NCI-H187 (cell line): ENCODE data around the gene LRRC18.

Experiments used
- DNase-seq, 2 experiments: peaks; one replicate each; lab custom pipeline; 2025; lab: John Stamatoyannopoulos, UW

LRRC18 gene

GRCh38 chr10:48946332-48946731 lies 6.7 kb upstream of the LRRC18 start:
- no peak for DNase-seq

GRCh38 chr10:48945441-48946130 lies 5.9 kb upstream of the LRRC18 start:
- peak in 1 of 2 experiments; percentile 6 for DNase-seq

- DNase-seq: no peak
These were observed 4.5 kb upstream of the LRRC18 start for GRCh38 chr10:48944171-48944570.

GRCh38 chr10:48943096-48943495 lies 3.5 kb upstream of the LRRC18 start:
- DNase-seq: no peak

- no peak for DNase-seq
These were observed 1.9 kb upstream of the LRRC18 start for GRCh38 chr10:48941427-48942075.

- no peak for DNase-seq
These were observed 1.3 kb upstream of the LRRC18 start for GRCh38 chr10:48940958-48941357.

GRCh38 chr10:48940372-48940771 lies 732 bp upstream of the LRRC18 start:
- DNase-seq: no peak

GRCh38 chr10:48938990-48939536 lies 577 bp downstream of the LRRC18 start:
- DNase-seq: no peak

- no peak for DNase-seq
These were observed 1.4 kb downstream of the LRRC18 start for GRCh38 chr10:48938281-48938680.

GRCh38 chr10:48937796-48938195 lies 1.8 kb downstream of the LRRC18 start:
- no peak for DNase-seq

GRCh38 chr10:48935577-48935976 lies 4.1 kb downstream of the LRRC18 start:
- no peak for DNase-seq

GRCh38 chr10:48934672-48935501 lies 4.8 kb downstream of the LRRC18 start:
- DNase-seq: no peak

GRCh38 chr10:48932831-48933664 lies 6.6 kb downstream of the LRRC18 start:
- DNase-seq: no peak

GRCh38 chr10:48931188-48931587 lies 8.5 kb downstream of the LRRC18 start:
- DNase-seq: no peak

- no peak for DNase-seq
These were observed 10.1 kb downstream of the LRRC18 start for GRCh38 chr10:48929413-48929990.

GRCh38 chr10:48926764-48927540 lies 12.7 kb downstream of the LRRC18 start:
- DNase-seq: no peak

- no peak for DNase-seq
These were observed 13.4 kb downstream of the LRRC18 start for GRCh38 chr10:48926255-48926654.

- no peak for DNase-seq
These were observed 14.7 kb downstream of the LRRC18 start for GRCh38 chr10:48924988-48925387.

GRCh38 chr10:48923748-48924147 lies 15.9 kb downstream of the LRRC18 start:
- no peak for DNase-seq

GRCh38 chr10:48913674-48914073 lies 26.0 kb downstream of the LRRC18 start:
- DNase-seq: no peak

GRCh38 chr10:48910548-48910947 lies 29.1 kb downstream of the LRRC18 start:
- no peak for DNase-seq
